ENCODE results near the gene IL17RB.

- TF ChIP-seq KDM1A (IDR thresholded peaks at IDR 0.05; ENCODE audit: low read depth) (no peak), CTCF (IDR thresholded peaks at IDR 0.05) (no peak), POLR2A (IDR thresholded peaks at IDR 0.05; ENCODE audit: low read length) (no peak), NR3C1 (IDR thresholded peaks at IDR 0.05) (no peak), TP53 (CRISPR knock-in tag; IDR thresholded peaks at IDR 0.05) (no peak), JUNB (IDR thresholded peaks at IDR 0.05) (no peak), RAD21 (conservative IDR thresholded peaks at IDR 0.05 in 1 of 2, IDR thresholded peaks at IDR 0.05 in 1 of 2) (no peak)
These were observed 40.8 kb upstream of the IL17RB start for GRCh38 chr3:53805463-53806159.
